ENCODE results near the gene PAFAH2.
A peak's percentile ranks its signal among the peaks of the same experiment; 100 is the strongest.

Gene PAFAH2

DNA sequence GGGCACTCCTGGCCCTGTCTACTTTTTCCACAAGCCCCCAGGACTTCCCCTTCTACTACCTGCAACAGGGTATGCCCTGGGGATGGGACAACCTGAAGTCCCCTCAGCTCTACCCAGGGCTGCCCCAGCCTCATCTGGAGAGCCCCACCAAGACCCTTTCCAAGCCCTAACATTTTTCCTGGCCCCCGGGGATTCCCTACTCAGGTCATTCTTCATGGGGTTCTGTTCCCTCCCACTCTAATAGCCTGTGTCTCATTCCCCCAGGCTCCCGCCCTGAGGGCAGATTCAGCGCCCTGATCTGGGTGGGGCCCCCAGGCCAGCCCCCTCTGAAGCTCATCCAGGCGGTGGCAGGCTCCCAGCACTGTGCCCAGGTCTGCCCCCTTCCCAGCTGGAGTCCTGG lies 33.3 kb upstream of the PAFAH2 start:
- no peak for DNase-seq (ENCODE audit: low spot score)

DNA sequence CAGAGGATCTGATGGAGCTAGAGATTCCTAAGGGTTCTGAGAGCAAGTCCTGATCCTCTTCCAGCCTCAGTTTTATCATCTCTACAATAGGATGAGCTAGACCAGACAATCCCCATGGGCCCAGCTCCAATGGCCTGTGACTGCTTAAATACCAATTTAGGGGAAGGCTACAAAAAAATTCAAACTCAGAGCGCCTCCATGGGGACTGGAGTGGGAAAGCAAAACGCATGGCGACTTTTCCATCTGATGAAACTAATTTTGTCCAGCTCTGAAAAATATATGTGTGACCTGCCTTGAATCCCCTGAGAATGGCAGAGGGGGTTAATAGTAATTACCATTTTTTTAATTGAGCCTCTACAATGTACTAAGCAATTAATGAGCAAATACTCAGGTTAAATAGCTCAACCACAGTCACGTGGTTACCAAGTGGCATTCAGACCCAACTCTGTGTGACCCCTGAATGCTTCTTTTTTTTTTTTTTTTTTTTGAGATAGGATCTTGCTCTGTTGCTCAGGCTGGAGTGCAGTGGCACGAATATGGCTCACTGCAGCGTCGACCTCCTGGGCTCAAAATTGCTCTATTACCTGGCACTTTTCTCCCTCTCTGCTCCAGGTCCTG lies 32.1 kb upstream of the PAFAH2 start:
- DNase-seq (ENCODE audit: low spot score) = no peak

DNA sequence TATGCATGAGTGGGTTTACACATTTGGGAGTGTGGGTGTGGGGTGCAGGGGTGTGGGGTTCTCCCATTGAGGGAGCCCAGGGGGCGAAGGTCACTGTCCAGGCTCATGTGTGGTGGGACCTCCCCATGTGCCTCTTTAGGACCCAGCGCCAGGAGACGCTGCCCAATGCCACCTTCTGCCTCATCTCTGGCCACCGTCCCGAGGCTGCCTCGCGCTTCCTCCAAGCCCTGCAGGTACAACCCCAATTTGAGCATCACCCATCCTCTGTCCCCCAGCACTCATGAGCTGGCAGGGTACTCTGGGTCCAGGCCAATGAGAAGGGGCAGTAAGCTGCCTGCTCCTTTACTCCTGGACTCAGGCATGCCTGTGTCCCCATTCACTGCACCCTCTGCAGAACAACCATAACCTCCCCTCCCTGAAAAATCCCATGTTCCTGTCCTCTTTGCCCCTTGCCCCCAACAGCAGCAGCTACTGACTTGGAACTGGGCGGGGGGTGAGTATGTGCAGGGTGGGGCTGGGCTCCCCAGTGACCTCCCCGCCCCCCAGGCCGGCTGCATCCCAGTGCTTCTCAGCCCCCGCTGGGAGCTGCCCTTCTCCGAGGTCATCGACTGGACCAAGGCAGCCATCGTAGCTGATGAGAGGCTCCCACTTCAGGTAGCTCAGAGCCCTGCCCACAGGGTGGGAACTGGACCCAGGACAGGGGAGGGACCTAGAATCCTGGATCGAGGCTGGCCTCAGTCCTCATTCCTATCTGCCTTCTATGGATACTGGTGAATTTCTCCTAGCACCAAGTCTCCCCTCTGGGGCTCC lies 31.4 kb upstream of the PAFAH2 start:
- DNase-seq (ENCODE audit: low spot score) = no peak

DNA sequence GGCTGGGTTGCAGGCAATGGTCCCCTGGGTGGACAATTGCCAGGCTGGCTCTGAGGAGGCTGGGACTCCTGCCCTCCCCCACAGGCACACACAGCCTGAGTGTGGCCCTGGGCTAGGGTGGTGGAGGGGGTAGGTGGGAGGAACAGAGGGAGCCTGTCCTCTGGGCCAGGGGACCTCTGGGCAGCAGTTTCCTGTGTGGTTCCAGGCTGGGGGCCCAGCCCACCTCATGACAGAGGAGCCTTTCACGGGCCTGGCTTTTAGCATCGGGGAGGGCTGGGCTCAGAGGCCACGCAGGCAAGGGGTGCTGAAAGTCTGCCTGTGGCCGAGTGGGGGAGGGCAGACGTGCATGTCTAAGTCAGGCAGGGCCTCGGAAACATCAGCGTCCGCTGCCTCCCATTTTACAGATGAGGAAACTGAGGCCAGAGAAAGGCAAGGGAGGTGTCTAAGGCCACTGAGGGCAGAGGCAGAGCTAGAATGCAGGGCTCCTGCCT lies 30.7 kb upstream of the PAFAH2 start:
- DNase-seq (ENCODE audit: low spot score) = no peak

DNA sequence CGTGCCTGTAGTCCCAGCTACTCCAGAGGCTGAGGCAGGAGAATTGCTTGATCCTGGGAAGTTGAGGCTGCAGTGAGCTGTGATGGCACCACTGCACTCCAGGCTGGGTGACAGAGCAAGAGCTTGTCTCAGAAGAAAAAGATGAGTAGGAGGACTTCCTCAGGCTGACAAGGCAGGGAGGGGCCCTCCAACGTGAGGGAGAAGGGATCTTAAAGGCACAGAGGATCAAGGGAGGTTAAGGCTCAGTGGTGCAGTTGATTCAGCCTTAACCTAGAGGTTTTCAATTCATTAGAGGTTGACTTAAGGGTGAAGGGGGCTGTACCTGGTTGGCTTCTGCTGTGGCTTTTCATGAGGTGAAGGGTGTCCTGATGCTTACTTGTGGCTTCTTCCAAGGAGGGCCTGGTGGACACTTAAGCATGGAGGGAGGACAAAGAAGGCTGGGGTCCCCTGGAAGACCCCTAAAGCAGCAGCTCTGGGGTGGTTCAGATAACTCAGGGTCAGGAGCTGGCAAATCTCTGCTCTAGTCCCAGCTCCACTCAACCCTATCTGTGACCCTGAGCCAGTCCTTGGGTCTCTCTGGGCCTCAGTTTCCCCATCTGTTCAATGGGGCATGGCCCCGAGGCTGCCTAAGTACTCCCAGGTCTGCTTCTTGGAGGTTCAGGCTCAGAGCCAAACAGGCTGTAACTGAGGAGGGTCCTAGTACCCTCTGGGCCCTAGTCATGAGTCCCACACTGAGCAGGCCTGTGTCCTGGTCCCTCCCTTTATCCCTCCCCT lies 30.0 kb upstream of the PAFAH2 start:
- DNase-seq (ENCODE audit: low spot score) = no peak

DNA sequence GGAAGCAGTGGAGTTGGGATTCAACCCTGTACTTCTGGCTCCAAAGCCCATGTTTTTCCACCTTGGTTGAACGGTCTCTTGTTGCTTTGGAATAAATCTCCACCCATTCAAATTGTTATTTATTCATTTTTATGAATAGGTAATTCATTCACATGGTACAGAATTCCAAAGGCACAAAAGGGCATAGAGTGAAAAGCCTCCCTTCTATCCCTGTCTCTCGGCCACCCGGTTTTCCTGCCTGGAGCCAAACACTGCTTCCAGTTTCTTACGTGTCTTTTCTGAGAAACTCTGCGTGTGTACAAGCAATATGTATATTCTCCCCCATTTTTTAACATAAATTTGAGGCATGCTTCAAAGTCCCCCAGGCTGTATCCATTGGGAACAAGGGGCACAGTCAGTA lies 27.7 kb upstream of the PAFAH2 start:
- no peak for DNase-seq (ENCODE audit: low spot score)

DNA sequence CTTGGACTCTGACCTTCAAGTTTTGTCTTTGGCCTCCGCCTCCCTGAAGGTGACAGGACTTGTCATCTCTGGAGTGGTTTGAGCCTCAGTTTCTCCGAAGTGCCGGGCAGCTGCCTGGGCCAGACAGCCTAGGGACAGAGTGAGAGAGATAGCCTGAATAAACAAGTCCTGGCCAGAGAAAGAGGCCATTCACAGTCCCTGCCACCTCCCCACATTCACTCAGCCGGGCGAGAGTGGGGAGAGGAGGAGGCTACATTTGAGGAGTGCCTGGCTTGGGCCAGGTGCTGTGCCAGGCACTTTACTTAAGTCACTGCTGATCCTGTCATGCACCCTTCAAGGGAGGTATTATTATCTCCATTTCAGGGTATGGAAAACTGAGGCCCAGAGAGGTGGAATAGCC lies 27.2 kb upstream of the PAFAH2 start:
- no peak for DNase-seq (ENCODE audit: low spot score)

DNA sequence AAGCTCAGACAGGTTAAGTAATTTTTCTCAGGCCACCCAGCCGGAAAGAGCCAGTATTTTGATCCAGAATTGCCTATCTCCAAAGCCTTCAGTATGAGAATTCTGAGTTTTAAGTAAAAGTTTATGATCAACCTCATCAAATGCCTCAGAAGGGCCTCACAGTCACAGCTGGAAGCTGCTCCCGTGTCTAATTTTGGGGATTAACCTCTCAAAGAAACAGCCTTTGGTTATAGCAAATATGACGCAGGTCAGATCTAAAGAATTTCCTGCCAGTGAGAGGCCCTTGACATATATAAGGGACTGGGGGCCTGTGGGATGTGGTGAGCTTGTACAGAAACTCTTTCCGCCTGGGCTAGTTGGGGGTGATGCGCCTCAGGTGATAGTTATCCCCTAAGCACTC lies 26.0 kb upstream of the PAFAH2 start:
- DNase-seq (ENCODE audit: low spot score) = no peak

DNA sequence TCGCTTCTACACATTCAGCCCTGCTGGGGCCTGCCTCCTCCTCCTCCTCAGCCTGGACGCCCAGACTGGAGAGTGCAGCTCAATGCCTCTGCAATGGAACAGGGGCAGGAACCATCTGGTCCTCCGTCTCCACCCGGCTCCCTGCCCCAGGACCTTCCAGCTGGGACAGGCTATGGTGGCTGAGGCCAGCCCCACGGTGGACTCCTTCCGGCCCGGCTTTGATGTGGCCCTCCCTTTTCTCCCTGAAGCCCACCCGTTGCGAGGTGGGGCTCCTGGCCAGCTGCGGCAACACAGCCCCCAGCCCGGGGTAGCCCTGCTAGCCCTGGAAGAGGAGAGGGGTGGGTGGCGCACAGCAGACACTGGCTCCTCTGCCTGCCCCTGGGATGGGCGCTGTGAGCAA lies 25.1 kb upstream of the PAFAH2 start:
- no peak for DNase-seq (ENCODE audit: low spot score)

DNA sequence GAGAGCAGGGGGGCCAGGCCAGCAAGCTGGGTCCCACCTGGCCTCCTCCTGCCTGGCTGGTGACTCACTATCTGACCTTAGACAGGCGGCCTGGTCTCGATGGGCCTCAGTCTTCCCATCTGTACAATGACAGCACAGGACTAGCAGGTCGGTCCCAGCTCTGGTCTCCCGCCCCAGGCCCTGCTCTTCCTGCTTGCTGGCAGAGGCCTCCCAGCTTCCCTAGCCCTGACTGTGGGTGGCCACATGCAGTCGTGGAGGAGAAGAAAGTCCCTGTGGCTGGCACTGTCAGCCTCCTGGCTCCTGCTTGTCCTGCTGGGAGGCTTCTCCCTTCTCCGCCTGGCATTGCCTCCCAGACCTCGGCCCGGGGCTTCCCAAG lies 24.5 kb upstream of the PAFAH2 start:
- DNase-seq (ENCODE audit: low spot score) = no peak

DNA sequence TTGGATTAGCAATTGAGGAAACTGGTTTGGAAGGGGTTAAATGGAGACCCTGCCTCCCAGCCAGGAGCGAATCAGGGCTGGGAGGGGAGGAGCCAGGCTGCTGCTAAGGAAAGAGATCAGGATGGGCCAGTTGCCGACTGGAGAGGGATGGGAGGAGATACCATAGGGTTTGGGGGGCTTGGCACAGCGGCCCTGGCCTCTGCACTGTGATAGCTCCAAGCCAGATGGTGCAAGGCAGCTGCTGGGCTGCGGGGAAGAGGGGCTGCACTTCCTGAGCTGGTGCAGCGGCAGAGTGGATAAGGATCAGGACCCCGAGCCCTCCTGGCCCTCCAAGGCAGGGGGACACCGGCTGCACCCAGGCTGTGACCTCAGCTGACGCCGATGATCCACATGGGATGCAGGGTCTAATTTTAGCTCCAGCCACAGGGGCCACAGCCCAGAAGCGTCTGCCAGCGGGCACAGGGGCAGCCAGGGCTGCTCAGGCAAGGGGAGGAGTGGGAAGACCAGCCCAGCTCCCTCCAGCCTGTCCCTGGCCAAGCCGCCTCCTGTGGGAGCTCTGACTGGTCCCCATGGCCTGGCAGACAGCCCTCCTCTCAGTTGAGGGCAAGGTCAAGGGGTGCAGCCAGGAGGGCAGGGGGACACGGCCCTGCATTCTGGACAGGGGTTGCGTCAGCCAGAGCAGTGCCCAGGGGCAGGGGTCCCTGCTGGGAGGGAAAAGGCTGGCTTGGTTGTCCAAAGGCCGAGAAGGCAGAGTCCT lies 24.0 kb upstream of the PAFAH2 start, which contains the start of gene EXTL1:
TSS of gene EXTL1 (plus strand) at position 129 of the 757 bp plus-strand sequence. CDS start 872 bp downstream, outside the sequence.
- peak; percentile 70 for DNase-seq (ENCODE audit: low spot score)

DNA sequence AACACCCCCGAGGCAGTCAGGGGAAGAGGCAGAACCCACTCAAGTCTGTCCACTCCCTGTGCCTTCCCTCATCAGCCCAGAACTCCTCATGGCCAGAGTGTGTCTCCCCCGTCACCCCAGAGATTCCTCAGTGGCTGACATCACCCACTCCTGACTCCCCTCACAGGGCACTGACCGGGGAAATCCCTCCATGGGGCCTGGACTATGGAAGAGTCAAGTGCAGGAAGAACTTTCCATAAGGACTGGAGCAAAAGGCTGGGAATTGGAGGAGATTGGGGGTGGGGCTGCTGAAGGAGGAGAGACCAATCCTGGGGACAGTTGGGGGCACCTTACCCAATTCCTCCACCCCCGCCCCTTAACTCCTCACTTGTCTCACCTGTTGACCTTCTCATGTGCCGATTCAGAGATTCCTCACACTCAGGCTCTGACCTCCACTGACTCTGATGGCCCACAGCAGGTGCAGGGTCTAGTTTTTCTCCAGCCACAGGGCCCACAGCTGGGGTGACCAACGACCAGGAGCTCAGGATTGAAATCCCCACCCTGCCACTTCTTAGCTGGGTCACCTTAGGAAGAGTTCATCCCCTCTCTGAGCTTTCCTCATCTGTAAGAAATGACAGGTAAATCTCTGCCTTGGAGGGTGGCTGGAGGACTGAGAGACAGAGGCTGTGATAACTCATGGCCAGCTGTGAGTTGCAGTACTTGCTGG lies 23.2 kb upstream of the PAFAH2 start:
- DNase-seq (ENCODE audit: low spot score) = no peak

DNA sequence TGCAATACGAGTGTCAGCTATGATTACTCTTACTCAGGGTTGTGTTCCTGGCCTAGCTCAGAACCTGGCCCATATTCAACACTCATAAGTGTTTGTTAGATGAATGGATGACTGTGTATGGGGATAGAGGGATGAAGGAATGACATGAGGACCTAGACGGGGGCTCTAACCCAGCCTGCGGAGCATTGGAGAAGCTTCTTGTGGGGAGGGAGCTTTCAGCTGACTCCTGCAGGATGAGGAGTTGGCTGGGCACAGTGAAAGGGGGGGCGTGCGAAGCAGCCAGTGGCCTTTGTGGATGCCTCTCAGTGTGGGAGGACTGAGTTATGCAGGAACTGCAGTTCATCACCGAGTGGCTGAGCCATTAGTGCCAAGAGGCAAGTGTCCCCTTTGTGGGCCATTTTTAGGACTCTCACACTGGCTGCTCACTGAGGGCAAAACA lies 22.5 kb upstream of the PAFAH2 start:
- DNase-seq (ENCODE audit: low spot score) = no peak

DNA sequence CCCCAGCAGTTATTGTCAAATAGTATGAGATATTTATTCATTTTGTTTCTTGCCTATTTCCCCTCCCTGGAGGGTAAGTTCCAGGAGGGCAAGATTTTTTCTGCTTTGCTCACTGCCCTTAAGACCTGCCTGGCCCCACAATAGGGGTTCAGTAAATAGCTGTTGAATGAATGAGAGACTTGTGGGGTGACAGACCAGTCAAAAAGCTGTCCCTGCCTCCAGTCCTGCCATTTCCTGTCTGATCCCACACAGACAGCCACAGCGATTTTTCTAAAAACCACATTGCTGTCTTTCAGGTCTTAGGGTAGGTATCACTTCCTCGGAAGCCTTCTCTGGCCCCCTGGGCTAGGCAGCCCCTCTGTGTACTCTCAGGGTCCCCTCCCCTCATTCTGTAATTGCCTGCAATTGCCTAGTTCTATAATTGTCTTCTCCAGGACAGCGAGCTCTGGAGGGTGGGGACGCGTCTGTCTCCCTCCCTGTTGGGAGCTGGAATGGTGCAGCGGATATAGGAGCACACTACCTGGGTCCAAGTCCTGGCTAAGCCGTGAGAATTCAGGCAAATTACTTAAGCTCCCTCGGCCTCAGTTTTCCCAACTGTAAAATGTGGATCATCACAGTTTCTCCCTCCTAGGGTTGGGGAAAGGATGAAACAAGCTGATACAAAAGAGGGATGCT lies 21.9 kb upstream of the PAFAH2 start:
- DNase-seq (ENCODE audit: low spot score) = no peak

DNA sequence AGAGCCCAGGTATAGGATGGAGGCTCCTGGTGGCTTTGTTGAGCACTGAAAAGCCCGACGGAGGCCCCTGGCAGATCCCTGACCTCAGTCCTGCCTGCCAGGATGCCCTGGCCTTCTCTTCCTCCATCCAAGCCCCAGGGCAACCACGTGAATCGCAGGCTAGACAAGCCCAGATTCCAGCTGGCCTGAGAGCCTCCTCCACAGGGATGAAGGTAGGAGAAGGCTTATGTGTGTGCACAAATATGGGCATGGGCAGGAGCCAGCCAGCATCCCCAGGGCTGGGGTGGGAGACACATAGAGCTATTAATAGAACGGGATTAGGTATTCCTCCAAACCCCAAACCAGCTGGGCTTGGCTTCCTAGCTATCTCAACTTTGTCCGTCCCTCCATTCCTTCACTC lies 19.7 kb upstream of the PAFAH2 start:
- no peak for DNase-seq (ENCODE audit: low spot score)

DNA sequence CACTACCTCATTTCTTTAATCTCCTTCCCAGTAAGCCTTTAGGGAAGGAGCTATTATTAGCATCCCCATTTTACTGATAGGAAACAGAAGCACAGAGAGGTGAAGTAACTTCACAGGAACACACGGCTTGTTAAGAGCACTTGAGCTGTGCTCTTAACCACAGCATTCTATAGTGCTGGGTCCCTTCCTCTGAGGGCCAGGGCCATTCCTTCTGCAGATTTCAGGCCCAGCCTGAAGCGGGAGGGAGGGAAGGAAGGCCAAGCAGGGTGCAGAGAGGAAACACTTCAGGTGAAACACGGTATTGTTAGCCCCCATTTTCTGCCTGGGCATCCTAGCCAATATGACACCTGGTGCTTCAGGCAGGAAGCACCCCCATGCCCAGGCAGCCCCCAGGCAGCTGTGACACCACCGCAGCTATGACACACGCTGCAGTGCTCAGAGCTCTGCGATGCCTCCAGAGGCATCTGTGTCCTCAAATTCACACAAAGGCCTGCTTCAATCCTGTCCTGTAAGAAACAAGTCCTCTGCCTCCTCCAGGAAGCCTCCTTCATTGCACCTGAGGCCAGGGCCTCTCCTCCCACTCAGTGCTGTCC lies 19.2 kb upstream of the PAFAH2 start:
- DNase-seq (ENCODE audit: low spot score) = no peak

DNA sequence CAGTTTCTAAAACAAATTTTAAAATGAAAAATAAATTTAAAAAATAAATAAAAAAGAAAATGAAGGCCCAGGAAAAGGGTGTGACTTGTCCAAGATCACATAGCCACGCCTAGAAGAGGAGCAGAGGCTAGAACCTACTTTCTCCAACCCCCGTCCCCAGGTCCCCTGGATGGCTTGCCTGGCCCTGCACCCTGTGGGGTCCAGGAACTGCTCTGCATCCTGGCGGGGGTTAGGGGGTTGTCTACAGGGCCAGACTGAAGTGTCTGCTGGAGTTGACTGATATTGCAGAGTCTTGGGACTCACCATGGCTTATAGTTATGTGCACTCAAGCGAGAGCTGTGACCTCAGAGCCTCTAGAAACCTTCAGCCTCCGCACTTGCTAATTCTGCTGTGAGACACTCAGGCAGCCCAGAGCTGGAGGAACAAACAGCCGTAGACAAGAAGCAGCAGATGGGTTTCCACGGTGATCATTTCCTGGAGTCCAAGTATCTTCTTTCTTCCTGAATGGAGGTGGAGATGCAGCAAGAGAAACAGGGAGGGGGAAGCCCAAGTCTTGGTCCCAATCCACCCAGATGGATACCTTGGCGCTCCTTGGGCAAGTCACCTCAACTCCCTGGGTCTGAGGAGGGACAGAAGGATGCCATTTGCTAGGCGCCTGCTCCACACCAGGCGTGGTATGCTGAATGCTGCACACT lies 18.5 kb upstream of the PAFAH2 start:
- no peak for DNase-seq (ENCODE audit: low spot score)

DNA sequence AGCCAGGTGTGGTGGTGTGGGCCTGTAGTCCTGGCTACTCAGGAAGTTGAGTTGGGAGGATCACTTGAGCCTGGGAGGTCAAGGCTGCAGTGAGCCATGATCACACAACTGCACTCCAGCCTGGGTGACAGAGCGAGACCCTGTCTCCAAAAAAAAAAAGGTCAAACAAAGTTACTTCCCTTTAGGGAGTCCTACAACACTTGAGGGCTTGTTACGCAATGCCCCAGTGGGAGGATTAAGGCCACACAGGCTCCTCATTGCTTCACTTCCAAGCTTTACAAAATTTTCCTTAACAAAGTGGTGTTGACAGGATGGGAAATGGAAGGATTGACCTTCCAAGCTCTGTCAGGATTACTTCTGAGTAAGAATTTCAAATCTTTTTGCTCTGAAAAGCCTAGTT lies 17.5 kb upstream of the PAFAH2 start:
- DNase-seq (ENCODE audit: low spot score) = no peak

DNA sequence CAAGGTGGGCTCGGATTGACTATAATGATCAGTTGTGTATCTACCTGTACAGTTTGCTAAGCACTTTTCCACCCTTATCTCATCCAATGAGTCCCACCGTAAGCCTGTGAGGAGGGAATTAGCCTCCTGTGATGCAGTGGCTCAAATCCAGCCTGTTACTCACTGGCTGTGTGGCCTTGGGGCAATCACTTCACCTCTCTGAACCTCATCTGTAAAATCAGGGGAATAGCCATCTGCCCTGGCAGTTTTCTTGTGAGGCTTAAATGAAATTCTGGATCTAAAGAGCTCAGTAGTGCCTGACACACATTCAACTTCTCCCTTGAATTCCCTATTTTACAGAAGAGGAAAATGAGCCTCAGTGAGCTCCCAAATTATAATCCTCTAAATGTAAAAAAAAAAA lies 16.3 kb upstream of the PAFAH2 start:
- DNase-seq (ENCODE audit: low spot score) = no peak

DNA sequence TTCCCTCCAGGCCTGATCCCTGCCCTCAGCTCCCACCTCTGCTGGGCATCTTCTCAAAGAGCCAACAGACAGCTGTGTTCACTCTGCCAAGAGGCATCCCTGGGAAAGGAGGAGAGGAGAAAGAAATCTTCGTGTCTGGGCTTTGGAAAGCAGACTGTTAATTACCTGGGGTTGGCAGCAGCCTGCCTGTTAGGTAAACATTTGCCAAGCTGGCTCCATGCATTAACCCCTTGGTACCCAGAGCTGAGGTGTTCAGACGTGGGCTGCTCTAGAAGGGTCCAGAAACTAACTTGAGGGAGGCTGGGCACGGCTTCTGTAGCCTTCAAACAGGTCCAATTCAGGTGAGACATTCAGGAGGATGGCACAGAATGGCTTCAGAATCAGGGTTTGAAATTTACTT lies 15.0 kb upstream of the PAFAH2 start:
- no peak for DNase-seq (ENCODE audit: low spot score)
